ENCODE results near the gene SLC43A3.

The SLC43A3 gene

GRCh38 chr11:57409321-57410100 is 17.4 kb downstream of the SLC43A3 start:
- TF ChIP-seq CTCF (IDR thresholded peaks at IDR 0.05; ENCODE audit: low read depth, low read length), result no peak
- no peak overlapping the region for H3K4me3 ChIP-seq (ENCODE audit: low read depth, low read length)

GRCh38 chr11:57408771-57409170 is 18.1 kb downstream of the SLC43A3 start:
- TF ChIP-seq CTCF (IDR thresholded peaks at IDR 0.05; ENCODE audit: low read depth, low read length), result no peak

GRCh38 chr11:57407941-57408475 is 18.9 kb downstream of the SLC43A3 start:
- no peak for TF ChIP-seq CTCF (IDR thresholded peaks at IDR 0.05; ENCODE audit: low read depth, low read length)
- H3K4me3 ChIP-seq (ENCODE audit: low read depth, low read length), result no peak overlapping the region

More at GRCh38 chr11:57408771-57409170, 18.1 kb downstream of the SLC43A3 start:
- no peak overlapping the region for H3K4me3 ChIP-seq (ENCODE audit: low read depth, low read length)

- no peak for TF ChIP-seq CTCF (IDR thresholded peaks at IDR 0.05; ENCODE audit: low read depth, low read length)
- no peak overlapping the region for H3K4me3 ChIP-seq (ENCODE audit: low read depth, low read length)
Observed at GRCh38 chr11:57407010-57407920, 19.7 kb downstream of the SLC43A3 start.

- no peak overlapping the region for H3K4me3 ChIP-seq (ENCODE audit: low read depth, low read length)
Observed at GRCh38 chr11:57406337-57406904, 20.5 kb downstream of the SLC43A3 start.

GRCh38 chr11:57405271-57405860 is 21.6 kb downstream of the SLC43A3 start:
- TF ChIP-seq CTCF (IDR thresholded peaks at IDR 0.05; ENCODE audit: low read depth, low read length), result no peak
- no peak overlapping the region for H3K4me3 ChIP-seq (ENCODE audit: low read depth, low read length)

More at GRCh38 chr11:57406337-57406904, 20.5 kb downstream of the SLC43A3 start:
- no peak for TF ChIP-seq CTCF (IDR thresholded peaks at IDR 0.05; ENCODE audit: low read depth, low read length)
